Measurements from ENCODE around the gene CNTN5. TPM values are rescaled to one million over a fixed set of nuclear protein-coding genes. Genes with fewer than 3 reads are reported as not detected.

CNTN5 gene
- total RNA-seq, 1 experiment from 2014 or later: not detected

DNA sequence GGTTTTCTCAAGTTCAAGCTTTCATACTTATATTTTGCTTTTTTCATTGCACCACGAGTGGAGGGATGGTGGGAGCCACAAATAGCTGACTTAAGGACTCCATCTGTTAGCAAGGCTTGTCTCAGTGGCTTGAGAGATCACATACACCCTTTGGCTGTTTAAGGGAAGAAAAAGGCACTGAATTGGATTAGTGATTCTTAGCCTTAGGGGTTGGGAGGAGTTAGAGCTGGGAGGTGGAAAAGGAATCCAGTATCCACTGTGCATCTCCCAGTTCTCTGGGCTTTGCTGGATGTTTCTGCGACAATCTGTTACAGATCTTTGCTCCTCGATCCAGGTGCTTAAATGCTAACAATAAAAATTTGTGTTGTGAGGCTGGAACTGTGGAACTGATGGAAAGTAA lies 593.6 kb downstream of the CNTN5 start:
- no peak overlapping the region for H2BK120ac ChIP-seq (ENCODE audit: low read depth, low read length, poor library complexity, severe bottlenecking)
- H3K56ac ChIP-seq (ENCODE audit: insufficient read length, low read depth, low read length): no peak overlapping the region
- Mint-ChIP-seq H3K27ac (no peak overlapping the region), H3K9me3 (no peaks in the 10 kb centered on the region), H3K27me3 (ENCODE audit: low read depth) (no peaks in the 10 kb centered on the region), H3K36me3 (ENCODE audit: insufficient read depth in 1 of 3, low read depth in 3 of 3) (no peaks in the 10 kb centered on the region), H3K4me1 (0 out of 4 replicates have a peak, but pooled peaks cover 0 to 2% of the 10 kb centered on the region in 2 experiments), H3K4me3 (no peak overlapping the region)
- H2BK15ac ChIP-seq (ENCODE audit: low read depth, low read length): no peak overlapping the region
- no peak overlapping the region for H2BK20ac ChIP-seq (ENCODE audit: low read depth, low read length, poor library complexity, severe bottlenecking)
- WGBS (ENCODE audit: extremely low coverage, insufficient read length, low lambda C conversion rate): no CpG with 5 or more reads among the region's 3 CpGs
- no peak overlapping the region for H3K18ac ChIP-seq (ENCODE audit: insufficient read length, low read depth, low read length)
- H2BK5ac ChIP-seq (ENCODE audit: insufficient read length, low read length): no peak overlapping the region
- H3K79me1 ChIP-seq (ENCODE audit: insufficient read depth, low read depth, low read length, poor library complexity, severe bottlenecking): no peaks in the 10 kb centered on the region
- no peak overlapping the region for H4K5ac ChIP-seq (ENCODE audit: insufficient read length, low read depth, low read length)
- H3K9me3 ChIP-seq (ENCODE audit: control insufficient read depth, low read depth, low read length): no peaks in the 10 kb centered on the region
- no peak overlapping the region for H3T11ph ChIP-seq (ENCODE audit: low read length)
- no peaks in the 10 kb centered on the region for H4K20me1 ChIP-seq (ENCODE audit: control insufficient read depth, insufficient read depth, insufficient read length)
- no peak for DNase-seq
- H3K4me1 ChIP-seq (ENCODE audit: insufficient read depth, low read length): no peaks in the 10 kb centered on the region
- no peak overlapping the region for H3K4me2 ChIP-seq (ENCODE audit: insufficient read depth, insufficient read length, low read length)
- H3K27ac ChIP-seq (ENCODE audit: insufficient read length, low read depth, low read length): no peak overlapping the region
- H2AK5ac ChIP-seq (ENCODE audit: insufficient read length, low read length): no peak overlapping the region
- no peak overlapping the region for H3K23ac ChIP-seq (ENCODE audit: insufficient read length, low read depth, low read length)
- no peak overlapping the region for H3K14ac ChIP-seq (ENCODE audit: insufficient read depth, low read length)
- no peaks in the 10 kb centered on the region for H3K23me2 ChIP-seq (ENCODE audit: insufficient read length, low read depth, low read length, poor library complexity, severe bottlenecking)
- H2AFZ ChIP-seq (ENCODE audit: low read length): no peak overlapping the region
- no peak overlapping the region for H2BK12ac ChIP-seq (ENCODE audit: insufficient read length, low read depth, low read length)
- TF ChIP-seq, protein P1, sequence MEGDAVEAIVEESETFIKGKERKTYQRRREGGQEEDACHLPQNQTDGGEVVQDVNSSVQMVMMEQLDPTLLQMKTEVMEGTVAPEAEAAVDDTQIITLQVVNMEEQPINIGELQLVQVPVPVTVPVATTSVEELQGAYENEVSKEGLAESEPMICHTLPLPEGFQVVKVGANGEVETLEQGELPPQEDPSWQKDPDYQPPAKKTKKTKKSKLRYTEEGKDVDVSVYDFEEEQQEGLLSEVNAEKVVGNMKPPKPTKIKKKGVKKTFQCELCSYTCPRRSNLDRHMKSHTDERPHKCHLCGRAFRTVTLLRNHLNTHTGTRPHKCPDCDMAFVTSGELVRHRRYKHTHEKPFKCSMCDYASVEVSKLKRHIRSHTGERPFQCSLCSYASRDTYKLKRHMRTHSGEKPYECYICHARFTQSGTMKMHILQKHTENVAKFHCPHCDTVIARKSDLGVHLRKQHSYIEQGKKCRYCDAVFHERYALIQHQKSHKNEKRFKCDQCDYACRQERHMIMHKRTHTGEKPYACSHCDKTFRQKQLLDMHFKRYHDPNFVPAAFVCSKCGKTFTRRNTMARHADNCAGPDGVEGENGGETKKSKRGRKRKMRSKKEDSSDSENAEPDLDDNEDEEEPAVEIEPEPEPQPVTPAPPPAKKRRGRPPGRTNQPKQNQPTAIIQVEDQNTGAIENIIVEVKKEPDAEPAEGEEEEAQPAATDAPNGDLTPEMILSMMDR (conservative IDR thresholded peaks at IDR 0.05): no peak
- H3K27me3 ChIP-seq (ENCODE audit: insufficient read depth, low read length): no peaks in the 10 kb centered on the region
- no peak overlapping the region for H3K4ac ChIP-seq (ENCODE audit: low read depth, low read length)
- no peak overlapping the region for H4K8ac ChIP-seq (replicated peaks; ENCODE audit: insufficient read length, low read depth, low read length)
- H3K9ac ChIP-seq (ENCODE audit: extremely low read depth, insufficient read length, low read length): no peak overlapping the region
- no peak overlapping the region for H4K91ac ChIP-seq (ENCODE audit: insufficient read length, low read depth, low read length)
- H3K79me2 ChIP-seq (ENCODE audit: insufficient read depth, low read length): no peaks in the 10 kb centered on the region
